H1 (cell line): ENCODE results near the gene KIF22. TPM values are rescaled to one million over a fixed set of nuclear protein-coding genes. Genes with fewer than 3 reads are reported as not detected.

ENCODE experiments used
- CTCF ChIA-PET: fragments of 300-600 bp; sonication (Branson Sonifier 250); formaldehyde crosslinking; loops from one replicate; lab custom pipeline; 2021; ENCODE audit not compliant: partially characterized antibody; lab: Charles Lee
- POLR2A ChIA-PET: fragments of 300-600 bp; sonication (Branson Sonifier 250); formaldehyde crosslinking; loops from one replicate; lab custom pipeline; 2021; ENCODE audit warnings: inconsistent platforms; ENCODE audit not compliant: partially characterized antibody; lab: Charles Lee
- DNase-seq, 2 experiments: peaks; one replicate each; pipeline versions ENCODE4 v3.0.0 to v3.0.0-alpha.2; 2010 to 2022; ENCODE audit warnings: low spot score in 2 of 2, low read depth in 1 of 2, mixed read lengths in 1 of 2
- FAIRE-seq: peaks from 2 replicates; lab custom pipeline; 2011; peaks lifted over from hg19 to GRCh38; lab: Jason Lieb, UNC
- H2AFZ ChIP-seq: 2 replicates; pipeline ENCODE4 v1.8.1; 2012; ENCODE audit warnings: low read length, inconsistent platforms
- H2AK5ac ChIP-seq: 2 replicates; pipeline ENCODE4 v1.6.1; 2013; ENCODE audit warnings: low read depth, low read length
- H2BK120ac ChIP-seq: replicated peaks from 2 replicates; pipeline ENCODE3; 2013; ENCODE audit warnings: low read depth, low read length, inconsistent platforms
- H2BK12ac ChIP-seq: 2 replicates; pipeline ENCODE4 v1.6.1; 2013; ENCODE audit warnings: low read depth, low read length
- H2BK15ac ChIP-seq: 2 replicates; pipeline ENCODE4 v1.6.1; 2013; ENCODE audit warnings: low read length
- H2BK20ac ChIP-seq: 2 replicates; pipeline ENCODE4 v1.6.1; 2013; ENCODE audit warnings: low read length
- H2BK5ac ChIP-seq: 2 replicates; pipeline ENCODE4 v1.6.1; 2013; ENCODE audit warnings: low read depth, low read length
- H3K14ac ChIP-seq: 2 replicates; pipeline ENCODE4 v1.6.1; 2013; ENCODE audit warnings: inconsistent platforms; ENCODE audit not compliant: insufficient read length
- H3K18ac ChIP-seq: 2 replicates; pipeline ENCODE4 v1.6.1; 2013; ENCODE audit warnings: low read length; ENCODE audit errors: extremely low read depth
- H3K23ac ChIP-seq: 2 replicates; pipeline ENCODE4 v1.6.1; 2013; ENCODE audit warnings: inconsistent platforms; ENCODE audit not compliant: insufficient read length
- H3K23me2 ChIP-seq: 2 replicates; pipeline ENCODE4 v1.6.1; 2013; ENCODE audit warnings: low read depth, low read length
- H3K27ac ChIP-seq: 2 replicates; pipeline ENCODE4 v1.6.1; 2011; ENCODE audit warnings: low read depth, low read length, inconsistent platforms
- H3K27me3 ChIP-seq, 4 experiments: replicated peaks in 1 of 4; 1 replicate in 1 of 4; 2 replicates in 3 of 4; pipeline versions ENCODE4 v1.6.1 to v1.8.1; 2011 to 2013; ENCODE audit warnings: low read length in 3 of 4, mild to moderate bottlenecking in 3 of 4, inconsistent platforms in 2 of 4, mixed read lengths in 2 of 4, moderate library complexity in 1 of 4; ENCODE audit not compliant: control insufficient read depth in 3 of 4, insufficient read depth in 3 of 4; ENCODE audit errors: extremely low read depth in 1 of 4
- H3K36me3 ChIP-seq, 4 experiments: 2 replicates each; pipeline versions ENCODE4 v1.6.1 to v1.8.1; 2011 to 2013; ENCODE audit warnings: mild to moderate bottlenecking in 4 of 4, low read length in 3 of 4, moderate library complexity in 2 of 4, control low read depth in 1 of 4, inconsistent platforms in 1 of 4; ENCODE audit not compliant: insufficient read depth in 4 of 4, control insufficient read depth in 2 of 4
- H3K4ac ChIP-seq: replicated peaks from 2 replicates; pipeline ENCODE3; 2013; ENCODE audit warnings: low read length, low read depth, mixed read lengths, inconsistent platforms; ENCODE audit not compliant: insufficient read length
- H3K4me1 ChIP-seq, 4 experiments: replicated peaks in 1 of 4; 1 replicate in 1 of 4; 2 replicates in 3 of 4; pipeline versions ENCODE4 v1.6.1 to v1.8.1; 2011 to 2013; ENCODE audit warnings: low read length in 3 of 4, inconsistent platforms in 2 of 4, mixed read lengths in 1 of 4; ENCODE audit not compliant: insufficient read depth in 4 of 4, control insufficient read depth in 3 of 4
- H3K4me2 ChIP-seq, 2 experiments: 2 replicates each; pipeline versions ENCODE4 v1.6.1 to v1.8.1; 2011 to 2013; ENCODE audit warnings: low read depth in 2 of 2, low read length in 2 of 2, control low read depth in 1 of 2, inconsistent platforms in 1 of 2, mild to moderate bottlenecking in 1 of 2; ENCODE audit not compliant: insufficient read depth in 1 of 2
- H3K4me3 ChIP-seq, 4 experiments: fragments of 200-600, 300-600 bp in 1 of 4; sonication (generic), shearing (Covaris generic), sonication (Bioruptor Twin) in 1 of 4; 2 replicates each; pipeline versions ENCODE4 v1.5.1 to v1.8.1; 2011 to 2016; ENCODE audit warnings: low read length in 4 of 4, low read depth in 3 of 4, control low read depth in 2 of 4, inconsistent platforms in 2 of 4, mild to moderate bottlenecking in 2 of 4, mixed read lengths in 1 of 4, moderate library complexity in 1 of 4; ENCODE audit not compliant: insufficient read depth in 2 of 4; ENCODE audit errors: extremely low read depth in 1 of 4
- H3K56ac ChIP-seq: replicated peaks from 2 replicates; pipeline ENCODE3; 2013; ENCODE audit warnings: low read depth, mild to moderate bottlenecking, mixed read lengths, low read length, inconsistent platforms; ENCODE audit not compliant: insufficient read length
- H3K79me1 ChIP-seq: 2 replicates; pipeline ENCODE4 v1.6.1; 2013; ENCODE audit warnings: low read depth, low read length, control low read depth
- H3K79me2 ChIP-seq, 2 experiments: 2 replicates each; pipeline versions ENCODE4 v1.6.1 to v1.8.1; 2012 to 2013; ENCODE audit warnings: low read length in 2 of 2, mild to moderate bottlenecking in 2 of 2, inconsistent platforms in 1 of 2; ENCODE audit not compliant: insufficient read depth in 2 of 2, control insufficient read depth in 1 of 2
- H3K9ac ChIP-seq, 4 experiments: replicated peaks in 1 of 4; 1 replicate in 1 of 4; 2 replicates in 3 of 4; pipeline versions ENCODE4 v1.6.1 to v1.8.1; 2011 to 2013; ENCODE audit warnings: low read depth in 3 of 4, low read length in 3 of 4, control low read depth in 2 of 4, mild to moderate bottlenecking in 2 of 4, moderate library complexity in 2 of 4, inconsistent platforms in 1 of 4; ENCODE audit errors: extremely low read depth in 1 of 4
- H3K9me3 ChIP-seq, 2 experiments: 2 replicates each; pipeline versions ENCODE4 v1.6.1 to v1.8.1; 2012 to 2013; ENCODE audit warnings: mild to moderate bottlenecking in 2 of 2, moderate library complexity in 2 of 2, control low read depth in 1 of 2, inconsistent platforms in 1 of 2, low read depth in 1 of 2, low read length in 1 of 2, mixed read lengths in 1 of 2; ENCODE audit not compliant: insufficient read depth in 2 of 2
- H4K20me1 ChIP-seq, 2 experiments: replicated peaks in 1 of 2; 2 replicates each; pipeline versions ENCODE3 to v1.8.1; 2011 to 2013; ENCODE audit warnings: inconsistent platforms in 2 of 2, low read length in 2 of 2, mild to moderate bottlenecking in 1 of 2; ENCODE audit not compliant: insufficient read depth in 2 of 2, control insufficient read depth in 1 of 2
- H4K5ac ChIP-seq: 2 replicates; pipeline ENCODE4 v1.6.1; 2013; ENCODE audit warnings: low read length, low read depth, mixed read lengths, inconsistent platforms; ENCODE audit not compliant: insufficient read length
- H4K8ac ChIP-seq: 2 replicates; pipeline ENCODE4 v1.8.0; 2013; ENCODE audit warnings: mild to moderate bottlenecking, moderate library complexity, low read length, inconsistent platforms; ENCODE audit not compliant: insufficient read depth; ENCODE audit errors: extremely low read depth
- H4K91ac ChIP-seq: replicated peaks from 2 replicates; pipeline ENCODE3; 2013; ENCODE audit warnings: low read length, mixed read lengths, inconsistent platforms; ENCODE audit not compliant: insufficient read length
- GABPA ChIP-seq: IDR thresholded peaks from 2 replicates; pipeline ENCODE4 v1.6.1; 2011; ENCODE audit warnings: mild to moderate bottlenecking, low read length, moderate library complexity, borderline replicate concordance; ENCODE audit not compliant: insufficient read depth
- JUND ChIP-seq: IDR thresholded peaks from 2 replicates; pipeline ENCODE4 v1.6.1; 2011; ENCODE audit warnings: mild to moderate bottlenecking, improper control_type of control experiment, low read length
- MAFK ChIP-seq: IDR thresholded peaks from 2 replicates; pipeline ENCODE4 v1.6.1; 2012; ENCODE audit warnings: low read depth, mild to moderate bottlenecking, improper control_type of control experiment, low read length
- SIRT6 ChIP-seq: IDR thresholded peaks from one replicate; pipeline ENCODE4 v1.7.1; 2012; ENCODE audit warnings: low read length, inconsistent platforms
- WGBS, 2 experiments: shearing (Covaris generic) in 1 of 2; methylation state at CpG; one replicate each; pipeline versions ENCODE4 v1.1.6 to v1.1.7; 2013 to 2015; ENCODE audit warnings: low lambda C conversion rate in 2 of 2, mixed read lengths in 2 of 2, inconsistent platforms in 1 of 2, low coverage in 1 of 2, missing lambda C conversion rate in 1 of 2; ENCODE audit not compliant: insufficient replicate concordance in 2 of 2, insufficient coverage in 1 of 2, insufficient read length in 1 of 2; ENCODE audit errors: extremely low coverage in 1 of 2, missing lambda C conversion rate in 1 of 2; 5-methylcytosine and 5-hydroxymethylcytosine counted together
- polyA plus RNA-seq, 7 experiments: library from polyadenylated mRNA; depleted of rRNA in 3 of 7; stranded (reverse) in 5 of 7; unstranded in 2 of 7; fragments of >200 nt in 5 of 7; fragments of 200-250 nt in 2 of 7; gene quantifications; 1 replicate in 5 of 7; 2 replicates in 1 of 7; 4 replicates in 1 of 7; pipeline versions ENCODE4 v1.2.1 to v1.2.3, GENCODE V29; 2011 to 2013; ENCODE audit warnings: missing spikeins in 2 of 7, mixed read lengths in 2 of 7
- total RNA-seq: library from RNA; stranded (reverse); fragmentation: NEBNext Ultra II Directional; extraction: Animal tissue kit (Norgen Biotek cat#: 25700); gene quantifications from 2 replicates; pipeline ENCODE4 v1.2.1, GENCODE V29; 2021
- TF ChIP-seq, protein P1 (sequence below): IDR thresholded peaks from 2 replicates; pipeline ENCODE4 v1.6.1; 2012; ENCODE audit warnings: inconsistent platforms

KIF22 gene
- total and polyA plus RNA-seq, 2 of the 8 experiments (the other 6 are each of a cell fraction or from before 2014, with no cell fraction given), result 139 to 142 TPM

GRCh38 chr16:29854520-29855100 lies 64.1 kb downstream of the KIF22 start:
- H3K9ac ChIP-seq, result no peak overlapping the region
- CTCF ChIA-PET, result interaction anchor here (0.6 to 15.0 kb wide), 6 partner anchors 12 to 178 kb away, joined by 3 to 212 read pairs (median 6); partner anchors contain the start of genes MVP, PAGR1 and TLCD3B
- H2BK12ac ChIP-seq, result no peak overlapping the region
- no peak overlapping the region for H4K5ac ChIP-seq
- 0 out of 2 replicates have a peak overlapping the region, but pooled peaks have one; percentile 24 for H2AK5ac ChIP-seq
- no peak overlapping the region for H3K14ac ChIP-seq
- FAIRE-seq, result no peak
- no peak overlapping the region for H2AFZ ChIP-seq
- H2BK5ac ChIP-seq, result no peak overlapping the region
- no peaks in the 10 kb centered on the region for H3K79me2 ChIP-seq
- H2BK15ac ChIP-seq, result 0 out of 2 replicates have a peak overlapping the region, but pooled peaks have one; percentile 61
- H4K20me1 ChIP-seq, result no peaks in the 10 kb centered on the region
- H3K27ac ChIP-seq, result no peak overlapping the region
- H3K18ac ChIP-seq, result no peak overlapping the region
- DNase-seq, result no peak
- peaks cover 0 to 8% (median 2%) of the 10 kb centered on the region in 4 experiments; a peak in 3 of 8 replicates for H3K36me3 ChIP-seq
- no peak overlapping the region for H4K91ac ChIP-seq
- no peak overlapping the region for H2BK120ac ChIP-seq
- no peaks in the 10 kb centered on the region for H3K79me1 ChIP-seq
- H3K9me3 ChIP-seq, result no peaks in the 10 kb centered on the region
- H3K4me3 ChIP-seq, result no peak overlapping the region
- no peaks in the 10 kb centered on the region for H3K4me1 ChIP-seq
- WGBS, 2 experiments, result 96% methylated on average over 5 of the region's 5 CpGs; no CpG with 5 or more reads in 1 of the 2 experiments
- no peak overlapping the region for H3K4ac ChIP-seq
- H2BK20ac ChIP-seq, result no peak overlapping the region
- no peaks in the 10 kb centered on the region for H3K27me3 ChIP-seq
- no peak overlapping the region for H4K8ac ChIP-seq
- no peaks in the 10 kb centered on the region for H3K23me2 ChIP-seq
- no peak overlapping the region for H3K56ac ChIP-seq
- no peak for TF ChIP-seq GABPA
- TF ChIP-seq, protein P1, sequence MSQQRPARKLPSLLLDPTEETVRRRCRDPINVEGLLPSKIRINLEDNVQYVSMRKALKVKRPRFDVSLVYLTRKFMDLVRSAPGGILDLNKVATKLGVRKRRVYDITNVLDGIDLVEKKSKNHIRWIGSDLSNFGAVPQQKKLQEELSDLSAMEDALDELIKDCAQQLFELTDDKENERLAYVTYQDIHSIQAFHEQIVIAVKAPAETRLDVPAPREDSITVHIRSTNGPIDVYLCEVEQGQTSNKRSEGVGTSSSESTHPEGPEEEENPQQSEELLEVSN, result no peak
- no peak for TF ChIP-seq SIRT6
- no peak for TF ChIP-seq JUND
- TF ChIP-seq MAFK, result no peak
- TF ChIP-seq, all 59 proteins: peak for 0
- H3K4me2 ChIP-seq, result no peak overlapping the region
- POLR2A ChIA-PET, result interaction anchor here (0.9 to 2.5 kb wide), 4 partner anchors 9 to 47 kb away, joined by 3 to 9 read pairs (median 6); partner anchors contain the start of gene CDIPT
- no peak overlapping the region for H3K23ac ChIP-seq
